Heart left ventricle (tissue), 13 donors: ENCODE data around the gene MSI2.

Source experiments
- CTCF ChIP-seq, 12 donors: fragments of 200-600 bp; sonication (generic) in 4 of 12; IDR thresholded peaks; one replicate each; pipeline versions ENCODE4 v1.5.0 to v1.8.0; 2018 to 2022; ENCODE audit warnings: antibody characterized with exemption in 12 of 12, mild to moderate bottlenecking in 5 of 12
- POLR2A ChIP-seq, 2 donors: fragments of 450-650 bp; IDR thresholded peaks; one replicate each; pipeline ENCODE4 v1.6.1; 2017; ENCODE audit warnings: antibody characterized with exemption in 2 of 2, mild to moderate bottlenecking in 2 of 2, moderate library complexity in 2 of 2
- donor health status: ischemic (EF 13 %, LVEDD 7.1; RV severe dilation, severe dysfunction).
- donor health status: DM: no; HTN: yes; CAD: no.
- donor health status: DM: no; HTN: no; CAD: no.
- donor health status: ischemic (EF 25% LVEDD 6.9; RV normal size, moderate dysfunction).
- donor health status: ischemic (EF 25% LVEDD 5.7; RV mildly dilated, moderate dysfunction).
- donor health status: ischemic (EF 35%, LVEDD 5.7; RV mildly dilated, moderate dysfunction).
- donor health status: nonischemic (EF 11% LVEDD 7.7; RV severe dilation, severe dysfunction).
- donor health status: DM: yes; HTN: yes; CAD: no.
- donor health status: PGD.
- donor health status: ischemic (EF 29% LVEDD 5.4; RV normal size, mild dysfunction).
- donor health status: nonischemic (EF 23%, LVEDD 6.1; RV moderate dilation, normal function).

- TF ChIP-seq CTCF (IDR thresholded peaks at IDR 0.05) (no peak), POLR2A (IDR thresholded peaks at IDR 0.05) (no peak)
Measured at GRCh38 chr17:57338257-57338914, 82.1 kb downstream of the MSI2 start.
